Cardiac muscle cell (in vitro differentiated cells and primary cell): ENCODE results near the gene TTC34. TPM values are rescaled to one million over a fixed set of nuclear protein-coding genes. Genes with fewer than 3 reads are reported as not detected.

Source experiments
- DNase-seq, 2 donors: peaks; one replicate each; pipeline versions ENCODE4 v3.0.0 to v3.0.0-alpha.2; 2010 to 2017; ENCODE audit warnings: low read depth in 1 of 2, low spot score in 1 of 2
- H3K27ac ChIP-seq: fragments of 200-600 bp; sonication (generic); 2 replicates; pipeline ENCODE4 v1.5.1; 2016
- H3K27me3 ChIP-seq: fragments of 200-600 bp; sonication (generic); 2 replicates; pipeline ENCODE4 v1.6.0; 2016; ENCODE audit warnings: control low read depth
- H3K36me3 ChIP-seq: fragments of 200-600 bp; sonication (generic); 2 replicates; pipeline ENCODE4 v1.5.1; 2016; ENCODE audit warnings: control low read depth
- H3K4me1 ChIP-seq: fragments of 200-600 bp; sonication (generic); 2 replicates; pipeline ENCODE4 v1.8.1; 2017; ENCODE audit warnings: low read depth, mild to moderate bottlenecking, mixed run types
- H3K4me3 ChIP-seq: fragments of 200-600 bp; sonication (generic); 2 replicates; pipeline ENCODE4 v1.5.1; 2016; ENCODE audit warnings: mild to moderate bottlenecking
- H3K9me3 ChIP-seq: fragments of 200-600 bp; sonication (generic); 2 replicates; pipeline ENCODE4 v1.5.1; 2017; ENCODE audit warnings: low read depth, mild to moderate bottlenecking, control low read depth
- polyA plus RNA-seq: library from polyadenylated mRNA; unstranded; fragments of >200 nt; fragmentation: Nextera tagmentation; extraction: Ambion mirVana; gene quantifications from 2 replicates; pipeline ENCODE4 v1.2.1, GENCODE V29; 2016
- total RNA-seq: library from RNA; depleted of rRNA; stranded (reverse); fragments of >200 nt; gene quantifications from 2 replicates; pipeline ENCODE4 v1.2.3, GENCODE V29; 2016
- TF ChIP-seq, protein P1 (sequence below): IDR thresholded peaks from 2 replicates; pipeline ENCODE4 v1.5.1; 2012; ENCODE audit warnings: low read depth, mild to moderate bottlenecking, low read length

Gene TTC34
- total and polyA plus RNA-seq, 2 experiments from 2014 or later, result not detected

DNA sequence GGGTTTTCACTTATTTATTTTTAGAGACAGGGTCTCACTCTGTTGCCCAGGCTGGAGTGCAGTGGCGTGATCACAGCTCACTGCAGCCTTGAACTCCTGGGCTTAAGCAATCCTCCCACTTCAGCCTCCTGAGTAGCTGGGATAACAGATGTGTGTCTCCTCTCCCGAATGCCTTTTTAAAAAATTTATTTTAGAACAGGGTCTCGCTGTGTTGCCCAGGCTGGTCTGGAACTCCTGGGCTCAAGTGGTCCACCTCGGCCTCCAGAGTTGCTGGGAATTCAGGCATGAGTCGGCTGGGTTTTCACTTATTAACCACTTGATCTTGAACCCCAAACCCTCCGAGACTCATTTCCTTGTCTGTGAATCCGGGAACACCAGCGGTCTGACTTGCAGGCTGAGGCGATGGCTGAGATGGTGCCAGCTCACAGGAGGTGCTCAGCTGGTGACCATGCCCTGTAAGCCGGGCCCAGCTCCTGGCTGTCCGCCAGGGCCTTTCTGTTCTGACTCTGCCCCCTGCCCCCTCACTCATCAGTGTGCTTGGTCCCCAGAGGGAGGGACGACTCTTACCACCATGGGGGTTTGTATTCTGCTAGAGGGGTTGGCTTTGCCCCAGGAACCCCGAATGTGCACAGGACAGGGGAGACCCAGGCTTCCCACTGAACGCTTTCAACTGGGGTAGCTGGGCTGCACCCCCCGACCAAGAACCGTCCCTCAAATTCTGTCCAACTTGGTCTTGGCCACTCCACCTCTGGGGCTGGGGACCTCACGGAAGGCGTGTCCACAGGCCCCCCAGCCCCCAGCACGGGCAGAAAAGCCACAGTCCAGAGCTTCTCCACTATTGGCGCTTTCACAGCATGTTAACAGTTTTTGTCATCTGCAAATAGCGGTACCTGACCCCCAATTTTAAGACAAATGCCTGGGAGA is 191.2 kb downstream of the TTC34 start:
- DNase-seq, result no peak
- Histone ChIP-seq H3K27ac (no peak overlapping the region), H3K4me1 (no peaks in the 10 kb centered on the region), H3K9me3 (no peaks in the 10 kb centered on the region), H3K36me3 (no peaks in the 10 kb centered on the region), H3K4me3 (no peak overlapping the region), H3K27me3 (no peaks in the 10 kb centered on the region)
- TF ChIP-seq, protein P1, sequence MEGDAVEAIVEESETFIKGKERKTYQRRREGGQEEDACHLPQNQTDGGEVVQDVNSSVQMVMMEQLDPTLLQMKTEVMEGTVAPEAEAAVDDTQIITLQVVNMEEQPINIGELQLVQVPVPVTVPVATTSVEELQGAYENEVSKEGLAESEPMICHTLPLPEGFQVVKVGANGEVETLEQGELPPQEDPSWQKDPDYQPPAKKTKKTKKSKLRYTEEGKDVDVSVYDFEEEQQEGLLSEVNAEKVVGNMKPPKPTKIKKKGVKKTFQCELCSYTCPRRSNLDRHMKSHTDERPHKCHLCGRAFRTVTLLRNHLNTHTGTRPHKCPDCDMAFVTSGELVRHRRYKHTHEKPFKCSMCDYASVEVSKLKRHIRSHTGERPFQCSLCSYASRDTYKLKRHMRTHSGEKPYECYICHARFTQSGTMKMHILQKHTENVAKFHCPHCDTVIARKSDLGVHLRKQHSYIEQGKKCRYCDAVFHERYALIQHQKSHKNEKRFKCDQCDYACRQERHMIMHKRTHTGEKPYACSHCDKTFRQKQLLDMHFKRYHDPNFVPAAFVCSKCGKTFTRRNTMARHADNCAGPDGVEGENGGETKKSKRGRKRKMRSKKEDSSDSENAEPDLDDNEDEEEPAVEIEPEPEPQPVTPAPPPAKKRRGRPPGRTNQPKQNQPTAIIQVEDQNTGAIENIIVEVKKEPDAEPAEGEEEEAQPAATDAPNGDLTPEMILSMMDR, result no peak

DNA sequence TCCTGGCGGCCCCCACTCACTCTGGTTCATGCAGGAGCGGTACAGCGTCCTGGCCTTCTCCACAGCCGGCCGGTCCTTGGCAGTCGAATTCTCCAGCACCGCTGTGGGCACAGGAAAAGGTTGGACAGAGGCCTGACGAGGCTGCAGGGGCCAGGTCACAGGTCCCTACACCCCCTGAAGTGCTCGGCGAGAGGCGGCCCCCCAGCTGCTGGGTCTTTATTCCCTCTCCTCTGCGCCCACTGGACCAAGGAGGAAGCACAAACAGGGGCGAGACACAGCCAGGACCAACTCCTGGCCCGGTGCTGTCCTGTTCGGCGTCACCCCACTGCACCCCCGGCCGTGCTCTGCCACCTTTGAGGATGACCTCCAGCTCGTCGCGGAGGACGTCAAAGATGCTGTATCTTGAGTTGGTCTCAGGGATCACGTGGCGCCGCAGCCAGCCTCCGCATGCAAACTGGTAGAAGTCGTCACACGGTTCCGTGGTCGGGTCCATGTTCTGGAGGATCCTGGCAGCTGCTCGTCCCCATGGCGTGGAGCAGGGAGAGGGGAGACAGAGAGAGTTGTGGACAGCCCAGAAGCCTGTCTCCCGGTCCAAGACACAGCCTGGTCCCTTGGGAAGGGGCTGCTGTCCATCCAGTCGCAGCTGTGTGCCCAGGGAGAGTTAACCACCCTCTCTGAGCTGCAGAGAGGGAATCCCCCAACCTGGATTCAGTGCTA is 192.0 kb downstream of the TTC34 start:
- no peak overlapping the region for H3K4me3 ChIP-seq
- no peaks in the 10 kb centered on the region for H3K27me3 ChIP-seq
- TF ChIP-seq, protein P1, result no peak
- H3K36me3 ChIP-seq, result no peaks in the 10 kb centered on the region
- H3K4me1 ChIP-seq, result no peaks in the 10 kb centered on the region
- no peak overlapping the region for H3K27ac ChIP-seq
- no peak for DNase-seq
- no peaks in the 10 kb centered on the region for H3K9me3 ChIP-seq

DNA sequence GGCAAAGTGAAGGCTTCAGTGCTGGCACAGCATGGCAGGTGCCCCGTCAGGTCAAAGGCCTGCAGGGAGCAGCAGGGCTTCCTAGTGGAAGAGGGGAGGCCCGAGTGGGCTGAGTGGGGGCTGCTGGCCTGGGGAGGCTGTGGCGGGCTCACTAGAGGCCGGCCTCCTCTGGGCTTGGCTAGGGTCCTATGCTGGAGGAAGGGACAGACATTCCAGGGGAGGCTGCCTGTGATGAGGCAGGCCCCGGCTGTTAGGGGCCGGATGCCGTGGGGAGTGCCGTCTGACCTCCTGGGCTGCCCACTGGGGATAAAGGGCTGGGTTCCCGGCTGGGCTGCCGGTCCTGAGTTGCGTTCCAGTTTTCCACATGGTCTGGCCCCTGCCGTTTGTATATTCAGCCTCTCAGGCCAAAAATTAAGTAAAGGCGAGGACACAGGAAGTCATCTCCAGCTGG is 193.8 kb downstream of the TTC34 start:
- DNase-seq, result peak in 1 of 2 donors; percentile 7
- Histone ChIP-seq H3K27ac (no peak overlapping the region), H3K9me3 (no peaks in the 10 kb centered on the region), H3K4me1 (no peaks in the 10 kb centered on the region), H3K36me3 (no peaks in the 10 kb centered on the region), H3K27me3 (no peaks in the 10 kb centered on the region), H3K4me3 (no peak overlapping the region)
- TF ChIP-seq, protein P1, result no peak

DNA sequence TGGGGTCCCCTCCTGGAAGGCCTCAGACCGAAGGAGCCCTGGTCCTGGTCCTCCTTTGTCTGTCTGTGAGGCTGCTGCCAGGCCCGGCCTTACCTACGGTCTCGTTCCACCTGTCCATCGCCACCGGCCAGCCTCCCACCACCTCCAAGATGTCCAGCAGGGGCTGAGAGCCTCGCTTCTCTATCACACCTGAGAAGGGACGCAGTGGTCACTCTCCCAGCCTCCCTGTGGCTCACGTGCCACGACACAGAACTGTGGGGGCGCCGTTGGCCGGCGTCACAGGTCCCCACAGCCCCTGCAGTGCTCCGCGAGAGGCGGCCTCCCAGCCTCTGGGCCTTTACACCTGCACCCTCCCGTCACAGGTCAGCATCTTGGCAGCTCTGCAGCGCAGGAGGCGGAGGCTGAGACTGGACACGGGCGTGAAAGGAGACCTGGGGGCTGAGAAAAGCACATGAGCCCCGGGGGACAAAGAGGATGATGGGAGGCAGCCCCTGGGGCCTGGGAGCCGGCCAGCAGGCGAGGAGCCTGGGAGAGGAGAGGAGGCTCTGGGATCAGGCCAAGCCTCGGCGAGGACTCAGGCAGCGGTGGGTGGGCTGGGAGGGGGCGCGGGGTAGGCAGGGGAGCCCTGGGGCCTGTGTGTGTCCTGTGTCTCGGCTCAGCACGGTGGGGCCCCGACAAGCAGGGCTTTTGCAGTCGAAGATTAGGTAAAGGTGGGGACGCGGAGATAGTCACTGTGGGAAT is 194.4 kb downstream of the TTC34 start:
- no peaks in the 10 kb centered on the region for H3K27me3 ChIP-seq
- DNase-seq, result no peak
- TF ChIP-seq, protein P1, result no peak
- no peaks in the 10 kb centered on the region for H3K9me3 ChIP-seq
- no peak overlapping the region for H3K4me3 ChIP-seq
- H3K27ac ChIP-seq, result no peak overlapping the region
- H3K36me3 ChIP-seq, result no peaks in the 10 kb centered on the region
- H3K4me1 ChIP-seq, result no peaks in the 10 kb centered on the region

DNA sequence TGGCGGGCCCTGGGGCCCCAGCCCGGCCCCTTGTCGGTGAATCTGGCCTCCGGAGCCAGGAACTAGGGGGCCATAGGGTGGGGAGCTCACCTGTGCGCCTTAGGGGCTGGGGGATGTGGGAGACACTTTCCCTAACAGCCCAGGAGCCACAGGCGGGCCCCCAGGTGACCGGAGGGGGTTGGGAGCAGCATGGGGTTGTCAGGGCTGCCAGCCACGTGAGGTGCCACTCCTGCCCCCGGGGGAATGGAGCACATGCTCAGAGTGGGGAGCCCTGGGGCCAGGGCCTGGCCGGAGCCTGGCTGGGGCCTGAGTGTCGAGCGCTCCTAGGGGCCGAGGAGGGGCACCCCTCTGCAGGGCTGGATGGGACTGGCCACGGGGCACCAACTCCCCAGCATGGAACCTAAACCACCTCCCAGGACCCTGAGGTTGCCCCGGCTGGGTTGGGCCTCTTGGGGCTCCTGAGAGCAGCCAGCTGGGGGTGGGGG is 195.1 kb downstream of the TTC34 start:
- no peak for DNase-seq
- Histone ChIP-seq H3K27ac (no peak overlapping the region), H3K4me3 (no peak overlapping the region), H3K27me3 (no peaks in the 10 kb centered on the region), H3K4me1 (no peaks in the 10 kb centered on the region), H3K9me3 (no peaks in the 10 kb centered on the region), H3K36me3 (no peaks in the 10 kb centered on the region)
- TF ChIP-seq, protein P1, result no peak
